KMS-11 (cell line): ENCODE data around the gene ADM2.

Source experiments
- H2AFZ ChIP-seq: fragments of 200-600 bp; sonication (generic); 2 replicates; pipeline ENCODE4 v1.6.1; 2016; ENCODE audit warnings: antibody characterized with exemption, mixed run types, low read depth
- H3K27ac ChIP-seq: fragments of 200-600 bp; sonication (generic); 2 replicates; pipeline ENCODE4 v1.6.1; 2016; ENCODE audit warnings: mild to moderate bottlenecking, mixed run types
- H3K27me3 ChIP-seq: fragments of 200-600 bp; sonication (generic); 2 replicates; pipeline ENCODE4 v1.6.1; 2017; ENCODE audit warnings: mild to moderate bottlenecking, low read depth, mixed run types, moderate library complexity; ENCODE audit not compliant: insufficient read depth
- H3K36me3 ChIP-seq: fragments of 200-600 bp; sonication (generic); 2 replicates; pipeline ENCODE4 v1.6.1; 2017; ENCODE audit warnings: mild to moderate bottlenecking, mixed run types; ENCODE audit not compliant: insufficient read depth
- H3K4me1 ChIP-seq: fragments of 200-600 bp; sonication (generic); 2 replicates; pipeline ENCODE4 v1.6.1; 2016; ENCODE audit warnings: mild to moderate bottlenecking, low read depth, mixed run types; ENCODE audit not compliant: poor library complexity, severe bottlenecking
- H3K4me2 ChIP-seq: fragments of 200-600 bp; sonication (generic); 2 replicates; pipeline ENCODE4 v1.7.0; 2016; ENCODE audit warnings: mild to moderate bottlenecking, mixed run types
- H3K4me3 ChIP-seq: fragments of 200-600 bp; sonication (generic); IDR thresholded peaks from 2 replicates; pipeline ENCODE4 v1.6.1; 2017; ENCODE audit warnings: low read depth, low read length, mixed read lengths; ENCODE audit not compliant: insufficient read depth
- H3K79me2 ChIP-seq: fragments of 200-600 bp; sonication (generic); 2 replicates; pipeline ENCODE4 v1.6.1; 2016; ENCODE audit warnings: low read depth, mixed run types; ENCODE audit not compliant: insufficient read depth
- H3K9ac ChIP-seq: fragments of 200-600 bp; sonication (generic); 2 replicates; pipeline ENCODE4 v1.6.1; 2016; ENCODE audit warnings: mild to moderate bottlenecking, mixed run types
- H4K20me1 ChIP-seq: fragments of 200-600 bp; sonication (generic); 2 replicates; pipeline ENCODE4 v1.6.1; 2016; ENCODE audit warnings: mild to moderate bottlenecking, mixed run types; ENCODE audit not compliant: insufficient read depth
- CTCF ChIP-seq: fragments of 200-600 bp; sonication (generic); conservative IDR thresholded peaks from 2 replicates; pipeline ENCODE4 v1.6.1; 2017; ENCODE audit warnings: low read depth, mild to moderate bottlenecking, antibody characterized with exemption, low read length, moderate library complexity, mixed read lengths

ADM2 gene

DNA sequence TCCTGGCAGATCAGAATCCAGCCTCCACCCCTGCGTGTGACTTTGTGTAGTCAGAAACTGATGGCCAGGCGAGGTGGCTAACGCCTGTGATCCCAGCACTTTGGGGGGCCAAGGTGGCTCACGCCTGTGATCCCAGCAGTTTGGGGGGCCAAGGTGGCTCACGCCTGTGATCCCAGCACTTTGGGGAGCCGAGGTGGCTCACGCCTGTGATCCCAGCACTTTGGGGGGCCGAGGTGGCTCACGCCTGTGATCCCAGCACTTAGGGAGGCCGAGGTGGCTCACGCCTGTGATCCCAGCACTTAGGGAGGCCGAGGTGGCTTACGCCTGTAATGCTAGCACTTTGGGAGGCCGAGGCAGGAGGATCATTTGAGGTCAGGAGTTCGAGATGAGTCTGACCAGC, 31.8 kb downstream of the ADM2 start:
- Histone ChIP-seq H3K4me2 (no peak overlapping the region), H3K79me2 (peaks cover 60% of the 10 kb centered on the region), H3K36me3 (no peaks in the 10 kb centered on the region), H3K9ac (no peak overlapping the region), H3K4me1 (peaks cover 13% of the 10 kb centered on the region), H3K27me3 (no peaks in the 10 kb centered on the region), H4K20me1 (no peaks in the 10 kb centered on the region), H3K27ac (no peak overlapping the region), H3K4me3 (no peak overlapping the region), H2AFZ (no peak overlapping the region)
- TF ChIP-seq CTCF, result no peak

DNA sequence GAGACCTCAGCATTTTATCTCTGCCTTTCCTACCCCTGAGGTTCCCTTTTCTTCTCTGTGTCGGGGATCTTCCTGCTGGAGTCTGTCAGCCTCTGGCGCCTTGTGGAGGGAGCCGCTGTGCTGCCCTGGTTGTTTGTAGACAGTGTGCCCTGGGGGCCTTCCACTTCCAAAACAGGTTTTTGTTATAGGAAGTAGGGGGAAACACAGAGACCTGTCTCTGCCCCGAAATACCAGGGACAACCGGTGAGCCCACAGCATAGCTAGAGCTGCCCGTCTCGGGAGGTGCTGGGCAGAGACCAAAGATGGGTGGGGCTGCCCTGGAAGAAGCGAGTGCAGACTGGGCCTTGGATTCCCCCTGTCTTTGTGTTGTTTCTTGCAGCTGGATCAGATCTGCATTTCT, 34.7 kb downstream of the ADM2 start:
- H3K4me2 ChIP-seq, result no peak overlapping the region
- H3K27ac ChIP-seq, result no peak overlapping the region
- no peak overlapping the region for H3K9ac ChIP-seq
- H3K79me2 ChIP-seq, result peaks cover 36% of the 10 kb centered on the region
- peaks cover 7% of the 10 kb centered on the region for H3K4me1 ChIP-seq
- no peak for TF ChIP-seq CTCF
- no peak overlapping the region for H3K4me3 ChIP-seq
- H2AFZ ChIP-seq, result no peak overlapping the region
- no peaks in the 10 kb centered on the region for H4K20me1 ChIP-seq
- H3K36me3 ChIP-seq, result no peaks in the 10 kb centered on the region
- no peaks in the 10 kb centered on the region for H3K27me3 ChIP-seq

DNA sequence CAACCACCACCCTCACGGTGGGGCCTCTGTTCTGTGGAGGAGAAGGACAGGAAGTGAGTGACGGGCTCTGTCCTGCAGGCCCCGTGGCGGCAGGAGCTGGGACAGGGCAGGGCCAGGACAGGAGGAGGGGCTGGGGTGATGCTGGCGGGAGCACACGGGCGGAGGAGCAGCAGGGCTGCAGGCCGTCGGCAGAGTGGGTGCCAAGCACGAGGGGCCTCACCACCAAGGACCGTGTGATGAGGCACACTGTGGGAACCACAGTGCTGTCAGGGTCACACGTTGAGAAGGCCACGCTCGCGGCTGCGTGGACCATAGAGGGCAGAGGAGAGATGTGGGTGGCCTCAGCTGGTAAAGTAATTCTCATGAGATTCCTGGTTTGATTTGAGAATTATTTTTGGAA, 35.5 kb downstream of the ADM2 start:
- H3K27me3 ChIP-seq, result no peaks in the 10 kb centered on the region
- no peak overlapping the region for H3K27ac ChIP-seq
- H3K36me3 ChIP-seq, result no peaks in the 10 kb centered on the region
- H3K9ac ChIP-seq, result no peak overlapping the region
- no peak overlapping the region for H2AFZ ChIP-seq
- no peaks in the 10 kb centered on the region for H4K20me1 ChIP-seq
- no peak overlapping the region for H3K4me3 ChIP-seq
- H3K4me1 ChIP-seq, result peaks cover 2% of the 10 kb centered on the region
- H3K4me2 ChIP-seq, result no peak overlapping the region
- TF ChIP-seq CTCF, result no peak
- H3K79me2 ChIP-seq, result peaks cover 30% of the 10 kb centered on the region

DNA sequence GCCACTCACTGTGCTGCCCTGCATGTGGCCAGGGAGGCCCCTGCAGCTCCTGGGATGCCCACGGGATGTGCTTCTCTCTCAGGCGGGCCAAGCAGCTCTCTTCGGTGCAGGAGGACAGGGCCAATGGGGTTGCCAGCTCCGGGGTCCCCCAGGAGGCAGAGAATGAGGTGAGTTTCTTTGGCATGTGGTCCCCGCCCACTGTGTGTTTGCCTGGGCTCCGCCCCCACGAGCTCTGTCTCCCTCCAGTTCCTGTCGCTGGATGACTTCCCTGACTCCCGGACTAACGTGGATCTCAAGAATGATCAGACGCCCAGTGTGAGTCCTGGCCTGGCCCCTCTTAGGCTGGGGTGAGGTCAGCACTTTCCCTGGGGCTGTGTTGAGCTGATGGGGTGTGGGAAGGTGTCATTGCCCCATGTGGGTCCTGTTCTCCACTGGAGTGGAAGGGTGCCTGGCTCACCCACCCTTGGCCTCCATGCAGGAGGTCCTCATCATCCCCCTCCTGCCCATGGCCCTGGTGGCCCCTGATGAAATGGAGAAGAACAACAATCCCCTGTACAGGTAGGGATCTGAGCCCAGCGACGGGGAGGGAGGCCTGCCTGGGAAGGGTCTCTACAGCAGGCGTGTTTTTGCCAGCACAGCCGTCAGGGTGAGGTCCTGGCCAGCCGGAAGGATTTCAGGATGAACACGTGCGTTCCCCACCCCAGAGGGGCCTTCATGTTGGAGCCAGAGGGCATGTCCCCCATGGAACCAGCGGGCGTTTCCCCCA, 36.3 kb downstream of the ADM2 start:
- no peak for TF ChIP-seq CTCF
- Histone ChIP-seq H3K36me3 (no peaks in the 10 kb centered on the region), H2AFZ (no peak overlapping the region), H3K4me3 (no peak overlapping the region), H4K20me1 (no peaks in the 10 kb centered on the region), H3K9ac (no peak overlapping the region), H3K79me2 (peaks cover 23% of the 10 kb centered on the region), H3K27ac (no peak overlapping the region), H3K4me1 (no peaks in the 10 kb centered on the region), H3K4me2 (no peak overlapping the region), H3K27me3 (no peaks in the 10 kb centered on the region)
